GM18507 (cell line): ENCODE measurements around the gene ACTL7A.
"Not testable (repeated sequence)": the region's sequence is repeated elsewhere in the genome, so short reads cannot be mapped to it uniquely, and the experiment has no call there.

Experiments used
- DNase-seq: peaks from one replicate; pipeline ENCODE4 v3.0.0; 2011; ENCODE audit warnings: low read depth; ENCODE audit not compliant: insufficient read length; ENCODE audit errors: extremely low spot score
- FAIRE-seq: peaks from 2 replicates; lab custom pipeline; 2011; peaks lifted over from hg19 to GRCh38; lab: Jason Lieb, UNC

Gene ACTL7A

DNA sequence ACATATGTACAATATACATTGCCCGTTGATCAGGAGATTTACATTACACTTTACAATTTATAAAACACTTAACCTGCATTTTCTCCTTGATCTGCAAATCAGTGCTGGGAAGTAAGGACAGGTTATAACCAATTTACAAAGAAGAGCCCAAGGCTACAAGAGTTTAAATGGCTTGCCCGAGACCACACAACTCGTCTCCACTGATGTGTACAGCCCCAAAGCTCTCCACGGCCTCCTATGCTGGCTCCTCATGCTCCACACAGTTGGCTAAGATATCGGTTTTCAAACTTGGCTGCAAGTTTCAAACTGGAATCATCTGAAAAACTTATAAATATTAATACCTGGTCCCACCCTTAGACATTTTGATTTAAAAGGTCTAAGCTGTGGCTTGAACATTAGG, 16.6 kb upstream of the ACTL7A start:
- FAIRE-seq = no peak

DNA sequence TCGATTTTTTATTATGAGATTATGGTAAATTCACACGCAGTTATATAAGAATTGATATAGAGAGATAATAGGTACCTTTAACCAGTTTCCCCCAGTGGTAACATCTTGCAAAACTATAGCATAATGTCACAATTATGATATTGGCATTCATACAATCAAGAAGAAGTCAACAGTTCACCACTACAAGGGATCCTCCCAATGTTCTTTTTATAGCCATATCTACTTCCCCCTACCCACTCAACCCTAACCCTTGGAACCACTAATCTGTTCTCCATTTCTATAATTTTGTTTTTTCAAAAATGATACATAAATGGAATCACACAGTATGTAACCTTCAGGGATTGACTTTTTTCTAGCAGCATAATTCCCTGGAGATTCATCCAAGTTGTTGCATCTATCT, 16.1 kb upstream of the ACTL7A start:
- no peak for FAIRE-seq
- no peak for DNase-seq

More for the DNA sequence above, 16.6 kb upstream of the ACTL7A start:
- no peak for DNase-seq

DNA sequence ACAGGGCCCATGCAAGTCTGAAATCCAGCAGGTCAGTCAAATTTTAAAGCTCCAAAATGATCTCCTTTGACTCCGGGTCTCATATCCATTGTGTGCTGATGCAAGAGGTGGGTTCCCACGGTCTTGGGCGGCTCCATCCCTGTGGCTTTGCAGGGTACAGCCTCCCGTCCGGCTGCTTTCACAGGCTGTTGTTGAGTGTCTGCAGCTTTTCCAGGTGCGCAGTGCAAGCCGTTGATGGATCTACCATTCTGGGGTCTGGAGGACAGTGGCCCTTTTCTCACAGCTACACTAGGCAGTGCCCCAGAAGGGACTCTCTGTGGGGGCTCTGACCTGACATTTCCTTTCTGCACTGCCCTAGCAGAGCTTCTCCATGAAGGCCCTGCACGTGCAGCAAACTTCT, 13.8 kb upstream of the ACTL7A start:
- not testable (repeated sequence) for DNase-seq, FAIRE-seq

DNA sequence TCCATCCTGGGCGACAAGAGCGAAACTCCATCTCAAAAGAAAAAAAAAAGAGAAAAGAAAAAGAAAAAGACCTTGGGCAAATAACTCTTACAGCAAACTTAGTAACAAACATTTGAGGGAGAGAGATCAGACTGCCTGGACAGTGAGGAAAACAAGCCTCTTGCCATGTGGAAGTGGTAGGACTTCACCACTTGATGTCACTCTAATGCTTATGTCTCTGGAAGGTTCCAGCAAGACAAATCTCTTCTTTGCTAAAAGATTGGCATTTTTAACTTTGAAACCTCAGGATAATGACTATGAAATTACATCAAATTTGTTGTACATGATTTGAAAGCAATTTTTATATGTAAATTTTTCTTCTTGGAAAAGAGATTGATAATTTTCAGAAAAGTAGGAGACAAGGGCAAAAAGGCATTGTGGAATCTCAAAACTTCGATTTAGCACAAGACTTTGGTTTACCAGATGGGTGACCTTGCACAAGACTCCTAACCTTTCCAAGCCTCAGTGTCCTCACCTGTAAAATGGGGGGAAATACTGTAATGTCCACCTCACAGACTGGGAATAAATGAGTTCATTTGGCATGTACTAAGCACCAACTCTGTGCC, 11.7 kb upstream of the ACTL7A start:
- DNase-seq (no peak), FAIRE-seq (no peak)

DNA sequence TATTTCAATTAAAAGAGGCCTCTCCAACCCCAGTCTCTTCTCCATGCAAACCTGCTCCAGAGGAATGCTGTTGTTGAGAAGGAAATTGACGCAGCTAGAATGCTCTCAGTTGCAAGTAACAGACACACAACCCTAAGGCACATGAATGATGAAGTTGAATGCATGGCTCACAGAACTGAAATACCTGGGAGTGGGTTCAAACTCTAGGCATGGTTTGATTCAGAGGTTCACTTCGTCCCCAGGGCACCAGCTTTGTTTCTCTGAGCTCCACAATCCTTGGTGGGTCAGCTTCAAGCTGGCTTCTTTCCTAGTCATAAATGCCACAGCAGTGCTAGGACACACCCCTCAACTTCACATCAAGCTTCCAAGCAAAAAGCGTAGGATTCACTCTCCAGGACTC, 10.9 kb upstream of the ACTL7A start:
- DNase-seq = no peak
- no peak for FAIRE-seq

DNA sequence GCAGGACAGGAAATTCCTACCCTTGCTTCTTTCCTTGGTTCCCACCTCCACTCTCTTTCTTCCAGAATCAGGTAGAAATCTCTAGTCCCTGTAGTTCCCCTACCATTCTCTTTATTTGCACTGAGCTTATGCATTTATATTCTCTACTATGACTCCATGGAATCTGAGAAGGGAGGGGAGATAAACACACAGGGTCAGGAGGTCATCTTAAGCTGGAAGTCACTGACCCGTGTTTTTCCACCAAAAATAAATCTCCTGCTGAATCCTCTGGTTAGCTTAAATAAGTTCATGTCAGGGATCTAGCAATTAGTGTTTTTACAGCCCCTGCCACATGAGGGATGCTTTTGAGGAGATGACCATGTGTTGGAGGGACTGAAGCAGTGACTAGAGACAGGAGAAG, 10.0 kb upstream of the ACTL7A start:
- FAIRE-seq (no peak), DNase-seq (no peak)

DNA sequence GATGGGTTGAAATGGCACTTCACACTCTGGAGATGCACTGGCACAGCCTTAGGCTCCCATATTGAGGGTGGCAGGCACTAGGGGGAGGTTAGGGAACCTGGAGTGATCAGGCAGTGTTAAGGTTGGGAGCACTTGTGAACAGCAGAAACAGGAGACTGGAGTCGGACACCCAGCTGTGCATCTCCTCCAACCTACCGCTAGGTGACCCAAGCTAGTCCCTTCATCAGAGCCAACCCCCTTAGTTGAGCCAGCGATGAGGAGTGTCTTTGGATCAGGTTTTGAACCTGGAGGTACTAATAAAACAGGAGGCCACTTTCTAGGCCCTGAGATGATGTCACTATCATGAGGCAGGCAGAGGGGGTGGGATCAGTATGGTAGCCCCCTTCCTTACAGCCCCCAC, 8.0 kb upstream of the ACTL7A start:
- no peak for DNase-seq
- no peak for FAIRE-seq

DNA sequence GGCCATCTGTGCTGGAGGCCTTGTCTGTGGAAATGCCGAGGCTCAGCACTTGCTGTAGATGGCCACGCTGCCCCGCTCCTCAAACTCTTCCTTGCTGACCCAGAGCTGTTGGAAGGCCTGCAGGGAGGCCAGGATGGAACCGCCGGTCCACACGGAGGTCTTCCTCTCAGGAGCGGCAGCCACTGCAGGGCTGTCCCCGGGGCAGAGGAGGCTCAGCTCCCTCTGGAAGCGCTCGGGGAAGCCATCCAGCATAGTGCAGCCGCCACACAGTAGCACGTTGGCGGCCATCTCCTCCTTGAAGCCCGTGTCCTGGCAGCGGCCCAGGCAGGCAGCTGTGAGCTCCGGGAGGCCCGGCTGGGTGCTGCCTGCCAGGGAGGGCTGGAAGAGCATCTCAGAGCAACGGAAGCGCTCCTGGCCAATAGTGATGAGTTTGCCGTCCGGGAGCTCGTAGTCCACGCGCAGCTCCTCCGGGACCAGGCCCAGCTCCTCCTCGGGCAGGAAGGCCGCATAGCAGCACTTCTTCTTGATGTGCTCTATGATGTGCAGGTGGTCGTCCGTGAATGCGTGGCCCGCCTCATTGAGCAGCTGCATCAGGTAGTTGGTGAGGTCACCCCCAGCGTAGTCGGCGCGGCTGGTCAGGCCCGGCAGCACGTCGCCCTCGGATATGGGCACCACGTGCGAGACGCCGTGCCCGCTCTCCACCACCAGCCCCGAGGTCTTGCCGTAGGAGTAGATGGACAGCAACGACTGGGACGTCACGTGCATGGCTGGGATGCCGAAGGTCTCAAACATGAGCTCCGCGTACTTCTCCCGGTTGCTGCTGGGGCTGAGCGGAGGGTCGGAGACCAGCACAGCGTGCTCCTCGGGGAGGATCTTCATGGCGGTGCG, 7.2 kb upstream of the ACTL7A start:
- FAIRE-seq = no peak
- DNase-seq = no peak

DNA sequence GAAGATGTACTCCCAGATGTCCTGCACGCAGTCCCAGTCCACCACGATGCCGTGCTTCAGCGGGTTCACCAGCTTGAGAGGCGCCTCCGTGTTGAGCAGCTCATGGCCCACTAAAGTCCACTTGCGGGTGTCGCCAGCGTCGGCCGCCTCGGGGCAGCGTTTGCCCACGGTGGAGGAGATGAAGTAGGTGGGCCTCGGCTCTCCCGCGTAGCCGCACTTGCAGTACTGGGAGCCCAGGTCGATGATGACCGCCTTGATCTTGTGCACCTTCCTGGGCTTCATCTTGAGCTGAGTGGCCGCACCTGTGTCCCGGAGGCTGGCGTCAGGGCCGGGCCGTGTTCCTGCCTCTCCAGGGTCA, 6.6 kb upstream of the ACTL7A start:
- no peak for FAIRE-seq
- DNase-seq = no peak

DNA sequence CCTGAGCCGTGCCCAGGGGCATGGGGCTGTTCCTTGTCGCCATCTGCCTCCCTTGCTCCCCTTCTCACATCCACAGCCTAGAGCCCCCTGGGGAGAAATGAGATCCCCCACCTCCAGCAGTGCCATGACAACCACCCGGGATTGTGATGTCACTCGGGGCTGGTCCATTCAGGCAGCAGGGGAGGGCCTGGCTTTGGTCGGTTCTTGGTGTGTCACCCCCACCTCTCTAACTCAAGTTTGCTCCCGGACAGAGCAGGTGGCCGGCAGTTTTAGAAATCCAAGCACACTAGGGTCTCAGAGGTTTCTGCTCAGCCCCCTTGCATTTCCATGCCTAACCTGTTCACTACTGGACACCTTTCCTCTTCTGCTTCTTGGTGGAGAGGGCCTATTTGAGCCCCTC, 6.2 kb upstream of the ACTL7A start, which contains the start of gene ACTL7B:
ACTL7B (minus strand) TSS at position 99 of the 400 bp plus-strand sequence; CDS start at position 43, 56 bp downstream.
- DNase-seq = no peak
- FAIRE-seq = no peak

DNA sequence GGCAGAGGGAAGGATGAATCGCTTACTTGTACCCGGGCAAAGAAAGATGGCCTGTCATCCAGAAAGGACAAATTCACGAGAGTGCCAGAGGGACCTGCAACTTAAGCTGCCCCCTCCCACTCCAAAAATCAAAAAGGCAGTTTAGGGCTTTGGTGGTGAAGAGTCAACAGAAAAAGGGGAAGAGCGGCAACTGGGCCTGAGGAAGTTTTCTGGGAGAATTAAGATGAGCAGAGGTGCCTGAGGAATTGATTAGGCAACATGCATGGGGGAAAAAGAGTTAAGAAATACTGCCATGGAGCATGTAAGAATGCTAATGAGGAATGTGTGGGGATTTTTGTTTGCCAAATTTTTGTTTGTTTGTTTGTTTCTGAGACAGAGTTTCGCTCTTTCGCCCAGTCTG, 4.5 kb upstream of the ACTL7A start:
- FAIRE-seq = no peak
- no peak for DNase-seq

DNA sequence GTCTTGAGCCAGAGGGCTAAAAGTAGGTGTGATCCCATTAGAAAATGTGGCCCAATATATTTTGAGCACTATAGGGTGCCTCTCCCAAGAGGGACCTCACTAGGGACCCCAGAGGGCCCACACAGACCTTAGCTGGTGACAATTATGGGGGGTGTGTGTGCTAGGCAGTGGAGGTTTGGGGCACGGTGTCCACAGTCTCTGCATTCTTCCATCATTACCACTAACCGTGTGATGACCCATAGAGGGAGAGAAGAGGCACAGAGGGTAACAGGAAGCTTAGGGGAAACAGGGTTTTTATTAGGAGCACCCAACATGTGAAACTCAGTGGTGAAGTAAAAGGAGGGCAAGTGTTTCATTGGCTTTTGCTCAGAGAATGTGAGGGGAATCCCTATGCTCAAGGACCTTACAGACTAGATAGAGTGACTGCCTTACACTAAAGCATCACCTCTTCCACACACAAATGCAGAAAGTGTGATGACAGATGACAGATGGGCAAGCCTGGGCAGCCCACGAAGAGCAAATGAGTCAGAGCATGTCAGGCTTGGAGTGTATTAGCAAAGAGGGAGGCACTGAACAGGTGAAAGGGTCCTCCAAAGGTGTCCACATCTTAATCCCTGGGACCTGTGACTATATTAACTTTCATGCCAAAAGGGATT, 2.5 kb upstream of the ACTL7A start:
- FAIRE-seq (no peak), DNase-seq (no peak)

DNA sequence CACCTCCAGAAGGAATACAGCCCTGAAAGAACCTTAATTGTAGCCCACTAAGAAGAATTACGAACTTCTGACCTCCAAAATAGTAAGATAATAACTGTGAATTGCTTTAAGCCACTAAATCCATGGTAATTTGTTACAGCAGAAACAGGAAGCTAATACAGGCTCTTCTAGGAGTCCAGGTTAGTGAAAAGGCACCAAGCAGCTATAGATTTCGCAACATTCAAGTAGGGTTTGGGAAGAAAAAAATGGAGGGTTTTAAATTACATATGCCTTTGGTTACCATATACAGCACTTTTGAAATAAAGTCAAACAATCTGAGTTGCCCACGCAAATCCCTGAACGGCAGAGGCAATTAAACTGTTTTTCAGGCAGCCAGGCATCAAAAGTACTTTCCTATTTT, 1.7 kb upstream of the ACTL7A start:
- DNase-seq = no peak
- FAIRE-seq = no peak

DNA sequence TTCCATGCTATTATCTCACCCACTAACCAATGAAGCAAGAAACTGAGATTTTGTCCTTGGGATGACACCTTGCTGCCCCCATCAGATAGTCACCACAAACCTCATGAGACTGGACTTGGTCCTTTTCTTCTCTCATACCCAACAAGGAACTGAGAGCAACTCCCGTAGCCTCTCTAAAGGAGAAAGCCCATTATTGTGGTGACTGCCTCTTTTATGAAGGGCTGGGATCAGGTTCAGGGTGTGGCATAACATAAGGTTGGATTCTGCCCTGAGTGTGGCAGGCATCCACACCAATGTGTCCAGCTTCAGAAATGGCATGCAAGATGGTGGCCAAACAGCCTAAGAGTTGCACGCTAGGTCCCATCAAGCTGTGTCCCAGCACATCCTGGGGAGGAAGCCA, 1.3 kb upstream of the ACTL7A start:
- DNase-seq (no peak), FAIRE-seq (no peak)

DNA sequence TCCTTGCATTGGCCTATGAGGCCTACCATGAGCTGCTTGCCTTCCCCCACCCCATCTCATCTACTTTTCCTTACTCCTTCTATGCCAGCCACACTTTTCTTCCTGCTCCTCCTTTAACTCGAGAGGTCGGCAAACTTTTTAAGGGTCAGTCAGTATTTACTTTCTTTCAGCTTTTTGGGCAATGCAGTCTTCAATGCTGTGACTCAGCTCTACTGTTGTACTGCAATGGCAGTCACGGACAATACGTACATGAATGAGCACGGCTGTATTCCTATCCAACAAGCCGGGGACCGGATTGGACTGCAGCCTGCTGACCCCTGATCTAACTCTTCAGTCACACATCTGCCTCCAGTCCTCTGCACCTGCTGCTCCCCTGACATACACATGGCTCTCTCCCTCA, 602 bp upstream of the ACTL7A start:
- FAIRE-seq (no peak), DNase-seq (no peak)

DNA sequence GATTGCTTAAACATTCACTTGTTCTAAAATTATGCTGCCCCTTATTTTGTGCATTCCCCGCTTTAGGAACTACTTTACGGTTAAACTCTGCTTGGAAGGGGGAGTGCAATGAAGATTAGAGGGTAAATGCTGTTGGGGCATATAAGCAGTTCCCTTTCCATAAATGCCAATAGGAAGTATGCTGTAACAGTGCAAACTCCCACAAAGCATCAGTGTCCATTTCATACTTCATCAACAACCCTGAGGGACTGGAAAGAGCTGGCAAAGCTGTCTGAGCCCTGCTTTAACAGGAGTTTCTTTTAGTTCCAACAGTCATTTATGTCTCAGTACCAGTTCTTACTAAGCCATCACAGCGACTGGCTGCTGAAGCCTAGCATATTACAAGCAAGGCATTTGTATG, 1.8 kb downstream of the ACTL7A start:
- no peak for DNase-seq
- FAIRE-seq = no peak

DNA sequence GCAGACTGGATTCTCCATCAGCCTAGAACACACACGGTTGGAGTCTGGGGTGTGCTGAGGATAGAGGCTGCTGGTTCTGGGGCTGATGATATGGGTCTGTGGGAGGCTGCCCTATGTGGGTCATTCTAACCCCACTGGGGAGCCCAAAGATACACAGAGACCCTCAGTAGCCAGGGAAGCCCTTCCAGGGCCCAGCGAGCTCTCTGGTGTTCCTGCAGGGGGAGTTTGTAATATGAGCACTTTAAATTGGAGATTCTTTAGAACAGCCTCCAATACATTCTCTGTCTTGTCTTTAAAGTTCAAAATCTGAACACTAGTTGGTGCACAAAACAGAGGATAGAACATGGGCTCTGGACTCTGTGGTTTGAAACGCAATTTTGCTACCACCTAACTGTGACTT, 2.4 kb downstream of the ACTL7A start:
- FAIRE-seq = no peak

DNA sequence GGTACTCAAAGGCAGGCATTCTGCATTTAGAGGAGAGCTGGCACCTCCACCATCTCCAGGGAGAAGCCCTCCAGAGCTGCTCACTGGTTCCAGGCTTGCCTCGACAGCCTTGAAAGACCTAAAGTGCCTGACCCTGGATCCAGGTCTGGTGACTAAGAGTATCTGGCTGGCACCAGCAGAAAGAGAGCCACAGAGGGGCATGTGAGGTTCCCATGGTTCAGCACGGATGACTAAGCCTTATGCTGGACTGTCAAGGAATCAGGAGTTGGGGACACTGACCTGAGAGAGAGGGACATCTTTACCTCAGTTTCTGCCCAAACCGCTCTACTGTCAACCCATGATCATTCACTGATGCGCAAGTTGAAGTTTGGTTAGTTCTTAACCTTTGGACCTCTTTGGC, 3.0 kb downstream of the ACTL7A start:
- DNase-seq (no peak), FAIRE-seq (no peak)

More for the DNA sequence above, 2.4 kb downstream of the ACTL7A start:
- no peak for DNase-seq

DNA sequence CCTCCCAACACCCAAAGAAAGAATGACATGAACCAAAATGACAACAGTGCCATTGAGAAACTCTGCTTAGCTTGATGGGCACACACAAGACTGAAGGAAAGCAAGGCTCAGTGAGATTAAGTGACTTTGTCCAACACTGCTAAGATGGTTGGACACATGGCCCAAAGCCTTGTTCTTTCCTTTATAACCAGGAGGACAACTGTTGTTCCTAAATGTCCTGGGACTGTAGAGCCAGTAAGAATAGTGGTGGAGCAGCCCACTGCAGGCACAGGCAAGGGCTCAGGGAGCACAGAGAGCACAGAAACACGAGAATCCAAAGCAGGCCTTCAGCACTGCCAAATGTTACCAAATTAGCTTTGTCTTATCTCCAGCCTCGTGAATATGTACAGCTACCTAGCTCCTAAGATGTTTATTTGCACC, 3.9 kb downstream of the ACTL7A start:
- DNase-seq (no peak), FAIRE-seq (no peak)

DNA sequence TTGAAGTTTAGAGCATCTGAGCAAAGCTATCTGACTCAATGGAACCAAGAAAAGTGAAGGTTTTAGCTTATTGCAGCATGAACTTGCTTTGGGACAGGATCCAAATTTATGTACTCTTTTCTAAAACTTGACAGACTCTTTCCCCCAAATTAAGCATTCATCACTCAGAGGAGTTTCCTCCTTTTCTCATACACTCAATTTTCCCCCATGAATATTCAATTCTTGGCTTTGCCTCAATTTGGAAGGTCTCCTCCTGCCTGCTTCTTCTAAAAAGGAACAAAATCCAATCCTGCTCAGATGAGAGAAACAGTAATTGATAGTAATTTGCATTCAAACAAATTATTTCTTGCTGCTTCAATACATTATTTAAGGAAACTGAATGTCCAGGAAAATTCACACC, 5.0 kb downstream of the ACTL7A start:
- DNase-seq (no peak), FAIRE-seq (no peak)

DNA sequence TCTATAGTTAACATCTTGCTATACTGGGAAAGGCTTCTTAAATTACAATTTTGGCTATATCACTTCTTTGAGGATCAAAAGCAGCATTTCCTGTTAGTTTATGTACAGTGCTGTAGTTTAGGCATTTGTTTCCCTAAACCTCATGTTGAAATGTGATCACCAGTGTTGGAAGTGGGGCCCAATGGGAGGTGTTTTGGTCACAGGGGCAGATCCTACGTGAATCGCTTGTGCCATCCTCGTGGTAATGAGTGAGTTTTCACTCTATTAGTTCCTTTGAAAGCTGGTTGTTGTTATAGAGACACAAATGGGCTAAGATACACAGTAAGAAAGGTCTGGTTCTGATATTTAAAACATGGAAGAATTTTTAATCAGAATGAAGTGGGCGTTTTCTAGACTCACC, 5.8 kb downstream of the ACTL7A start:
- DNase-seq = no peak
- FAIRE-seq = no peak
